GM23248 (cell line): ENCODE results near the gene TRIO. TPM values are rescaled to one million over a fixed set of nuclear protein-coding genes. Genes with fewer than 3 reads are reported as not detected.

Source experiments
- DNase-seq: peaks from one replicate; pipeline ENCODE4 v3.0.0-alpha.2; 2015
- H2AFZ ChIP-seq: fragments of 200-600 bp; sonication (generic); 2 replicates; pipeline ENCODE4 v1.6.1; 2016; ENCODE audit warnings: antibody characterized with exemption
- H3F3A ChIP-seq: fragments of 200-600 bp; sonication (generic); 2 replicates; pipeline ENCODE4 v1.6.1; 2016; ENCODE audit warnings: mild to moderate bottlenecking, antibody characterized with exemption, mixed run types; ENCODE audit not compliant: insufficient read depth
- H3K27ac ChIP-seq: fragments of 200-600 bp; sonication (generic); 2 replicates; pipeline ENCODE4 v1.5.1; 2016; ENCODE audit warnings: mild to moderate bottlenecking
- H3K27me3 ChIP-seq: fragments of 200-600 bp; sonication (generic); replicated peaks from 2 replicates; pipeline ENCODE4 v1.6.1; 2016; ENCODE audit warnings: mild to moderate bottlenecking; ENCODE audit not compliant: insufficient read depth
- H3K36me3 ChIP-seq: fragments of 200-600 bp; sonication (generic); 2 replicates; pipeline ENCODE4 v1.6.1; 2016; ENCODE audit warnings: low read depth, mild to moderate bottlenecking
- H3K4me1 ChIP-seq: fragments of 200-600 bp; sonication (generic); 2 replicates; pipeline ENCODE4 v1.6.1; 2016; ENCODE audit warnings: mild to moderate bottlenecking; ENCODE audit not compliant: insufficient read depth
- H3K4me2 ChIP-seq: fragments of 200-600 bp; sonication (generic); one replicate; pipeline ENCODE4 v1.6.1; 2016; ENCODE audit warnings: mild to moderate bottlenecking; ENCODE audit not compliant: unreplicated experiment
- H3K4me3 ChIP-seq: fragments of 200-600 bp; sonication (generic); 2 replicates; pipeline ENCODE4 v1.5.1; 2016; ENCODE audit warnings: mild to moderate bottlenecking
- H3K79me2 ChIP-seq: fragments of 200-600 bp; sonication (generic); 2 replicates; pipeline ENCODE4 v1.6.1; 2016; ENCODE audit warnings: mild to moderate bottlenecking; ENCODE audit not compliant: insufficient read depth
- H3K9ac ChIP-seq: fragments of 200-600 bp; sonication (generic); 2 replicates; pipeline ENCODE4 v1.6.1; 2016; ENCODE audit warnings: mild to moderate bottlenecking
- H3K9me2 ChIP-seq: fragments of 200-600 bp; sonication (generic); 2 replicates; pipeline ENCODE4 v1.6.1; 2016; ENCODE audit warnings: mixed run types, mild to moderate bottlenecking, moderate library complexity; ENCODE audit not compliant: insufficient read depth
- H3K9me3 ChIP-seq: fragments of 200-600 bp; sonication (generic); one replicate; pipeline ENCODE4 v1.6.1; 2017; ENCODE audit warnings: low read depth
- H4K20me1 ChIP-seq: fragments of 200-600 bp; sonication (generic); 2 replicates; pipeline ENCODE4 v1.6.0; 2016; ENCODE audit not compliant: insufficient read depth
- EZH2 ChIP-seq: fragments of 200-600 bp; sonication (generic); IDR thresholded peaks from 2 replicates; pipeline ENCODE4 v1.6.1; 2018; ENCODE audit warnings: antibody characterized with exemption, mild to moderate bottlenecking; ENCODE audit not compliant: insufficient read depth, poor library complexity, severe bottlenecking
- EZH2phosphoT487 ChIP-seq: fragments of 200-600 bp; sonication (generic); IDR thresholded peaks from 2 replicates; pipeline ENCODE4 v1.6.1; 2018; ENCODE audit warnings: antibody characterized with exemption, moderate library complexity, mild to moderate bottlenecking, low read depth; ENCODE audit not compliant: insufficient read depth
- WGBS, 2 experiments: methylation state at CpG; one replicate each; pipeline ENCODE4 v1.1.6; 2015 to 2017; ENCODE audit warnings: low lambda C conversion rate in 2 of 2, low coverage in 1 of 2; ENCODE audit errors: missing lambda C conversion rate in 2 of 2; 5-methylcytosine and 5-hydroxymethylcytosine counted together
- in situ Hi-C: fragments of 300-500 bp; cut with MboI; formaldehyde crosslinking; loops from 2 replicates; pipeline ENCODE4 v1.15.0; 2020
- polyA plus RNA-seq: library from polyadenylated mRNA; unstranded; fragments of >200 nt; fragmentation: Nextera tagmentation; extraction: Ambion mirVana; gene quantifications from 2 replicates; pipeline ENCODE4 v1.2.1, GENCODE V29; 2016
- total RNA-seq: library from RNA; depleted of rRNA; stranded (reverse); fragments of >200 nt; shearing (Covaris generic); gene quantifications from 2 replicates; pipeline ENCODE4 v1.2.3, GENCODE V29; 2014

Gene TRIO
- total and polyA plus RNA-seq, 2 experiments from 2014 or later: 28.1 to 198 TPM

DNA sequence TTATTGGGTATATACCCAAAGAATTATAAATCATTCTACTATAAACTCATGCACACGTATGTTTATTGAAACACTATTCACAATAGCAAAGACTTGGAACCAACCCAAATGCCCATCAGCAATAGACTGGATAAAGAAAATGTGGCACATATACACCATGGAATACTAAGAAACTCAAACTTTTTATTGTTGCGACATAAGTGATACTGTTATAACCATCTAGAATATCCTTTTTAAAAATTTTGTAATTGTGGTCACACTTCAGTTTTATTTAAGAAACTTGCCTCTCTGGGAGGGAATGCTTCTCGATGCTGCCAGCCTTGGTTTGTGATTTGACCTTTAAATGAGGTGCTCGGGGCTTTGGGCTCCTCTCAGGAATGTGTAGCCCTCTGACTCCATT is 237.6 kb downstream of the TRIO start:
- 85 to 88% methylated on average over 4 of the region's 4 CpGs for WGBS, 2 experiments
- peaks cover 100% of the 10 kb centered on the region for H3K79me2 ChIP-seq
- no peaks in the 10 kb centered on the region for H3K9me2 ChIP-seq
- H3F3A ChIP-seq: peaks cover 89% of the 10 kb centered on the region
- H3K4me1 ChIP-seq: no peaks in the 10 kb centered on the region
- no peak overlapping the region for H3K4me2 ChIP-seq
- H3K9me3 ChIP-seq: no peaks in the 10 kb centered on the region
- no peak for DNase-seq
- no peak overlapping the region for H3K27ac ChIP-seq
- H2AFZ ChIP-seq: no peak overlapping the region
- H3K36me3 ChIP-seq: peaks cover 89% of the 10 kb centered on the region
- H3K9ac ChIP-seq: no peak overlapping the region
- in situ Hi-C loops: no loop called here
- no peak overlapping the region for H3K4me3 ChIP-seq
- no peak for TF ChIP-seq EZH2phosphoT487
- TF ChIP-seq EZH2: no peak
- H4K20me1 ChIP-seq: no peaks in the 10 kb centered on the region
- no peaks in the 10 kb centered on the region for H3K27me3 ChIP-seq

- in situ Hi-C loops: no loop called here
These were observed 239.5 kb downstream of the TRIO start for GRCh38 chr5:14382640-14383039.

GRCh38 chr5:14383923-14384322 is 240.8 kb downstream of the TRIO start:
- Histone ChIP-seq H4K20me1 (no peaks in the 10 kb centered on the region), H3K4me2 (no peak overlapping the region), H2AFZ (no peak overlapping the region), H3F3A (peaks cover 86% of the 10 kb centered on the region), H3K4me3 (no peak overlapping the region), H3K79me2 (peaks cover 100% of the 10 kb centered on the region), H3K9ac (no peak overlapping the region), H3K36me3 (peaks cover 82% of the 10 kb centered on the region), H3K9me2 (no peaks in the 10 kb centered on the region), H3K27me3 (no peaks in the 10 kb centered on the region), H3K4me1 (no peaks in the 10 kb centered on the region), H3K27ac (no peak overlapping the region), H3K9me3 (no peaks in the 10 kb centered on the region)
- in situ Hi-C loops: no loop called here
- no peak for DNase-seq
- whole genome bisulfite sequencing, 2 experiments: 95% methylated on average over 11 of the region's 11 CpGs
- TF ChIP-seq EZH2: no peak
- TF ChIP-seq EZH2phosphoT487: no peak

More at GRCh38 chr5:14382640-14383039, 239.5 kb downstream of the TRIO start:
- H3K9me2 ChIP-seq: no peaks in the 10 kb centered on the region
- no peak overlapping the region for H3K4me3 ChIP-seq
- no peak overlapping the region for H3K9ac ChIP-seq
- H3K27ac ChIP-seq: no peak overlapping the region
- H3K79me2 ChIP-seq: peaks cover 100% of the 10 kb centered on the region
- peaks cover 86% of the 10 kb centered on the region for H3F3A ChIP-seq
- 98 to 99% methylated on average over 4 of the region's 4 CpGs for WGBS, 2 experiments
- no peak overlapping the region for H3K4me2 ChIP-seq
- H4K20me1 ChIP-seq: no peaks in the 10 kb centered on the region
- H3K4me1 ChIP-seq: no peaks in the 10 kb centered on the region
- no peaks in the 10 kb centered on the region for H3K27me3 ChIP-seq
- peaks cover 82% of the 10 kb centered on the region for H3K36me3 ChIP-seq
- H2AFZ ChIP-seq: no peak overlapping the region
- no peaks in the 10 kb centered on the region for H3K9me3 ChIP-seq
- DNase-seq: no peak
- TF ChIP-seq EZH2 (no peak), EZH2phosphoT487 (no peak)

DNA sequence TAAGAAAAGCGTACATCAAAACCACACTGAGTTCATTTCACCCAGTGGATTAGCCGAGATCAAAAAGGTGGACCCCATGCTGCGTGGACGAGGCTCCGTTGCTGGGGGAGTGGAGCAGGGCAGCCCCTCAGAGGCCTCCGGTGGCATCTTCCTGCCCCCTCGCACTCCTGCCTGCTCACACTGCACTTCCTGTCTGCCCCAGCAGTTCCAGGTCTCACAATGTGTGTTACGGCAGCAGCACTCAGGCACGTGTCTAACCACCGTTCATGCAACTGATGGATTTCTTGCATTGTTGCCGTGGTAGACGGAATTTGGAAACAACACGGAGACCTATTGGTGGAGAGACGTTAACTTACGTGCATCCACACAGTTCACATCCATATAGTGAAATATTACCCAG is 241.9 kb downstream of the TRIO start:
- Histone ChIP-seq H3K36me3 (peaks cover 84% of the 10 kb centered on the region), H3K9ac (no peak overlapping the region), H3K4me2 (no peak overlapping the region), H3K4me1 (no peaks in the 10 kb centered on the region), H3K9me2 (no peaks in the 10 kb centered on the region), H4K20me1 (no peaks in the 10 kb centered on the region), H2AFZ (no peak overlapping the region), H3K9me3 (no peaks in the 10 kb centered on the region), H3K79me2 (peaks cover 100% of the 10 kb centered on the region), H3F3A (peaks cover 90% of the 10 kb centered on the region), H3K27ac (no peak overlapping the region), H3K27me3 (no peaks in the 10 kb centered on the region), H3K4me3 (no peak overlapping the region)
- TF ChIP-seq EZH2 (no peak), EZH2phosphoT487 (no peak)
- no peak for DNase-seq
- in situ Hi-C loops: no loop called here
- 90 to 91% methylated on average over 15 of the region's 15 CpGs for WGBS, 2 experiments
